Natural killer cell treated with Interleukin-12 subunit alpha and Interleukin-12 subunit beta and Interleukin-15 and Interleukin-18, amount 100 ng/mL, for 72 hours (primary cell): ENCODE data around the gene EVX2. TPM values are rescaled to one million over a fixed set of nuclear protein-coding genes. Genes with fewer than 3 reads are reported as not detected.

Experiments
- ATAC-seq, 2 donors: fragments of 150-1000 bp; cut with Tn5 transposase in 1 of 2; sonication (Bioruptor Pico), chemical (Tn5 transposase) in 1 of 2; 2 replicates each; pipeline ENCODE4 v1.10.0; 2021
- DNase-seq: peaks from one replicate; pipeline ENCODE4 v3.0.0; 2022; ENCODE audit warnings: low spot score
- H3K27ac Mint-ChIP-seq, 2 donors: 1 replicate in 1 of 2; 2 replicates in 1 of 2; pipeline ENCODE4 v1.8.0; 2022; ENCODE audit warnings: mixed read lengths in 2 of 2, mild to moderate bottlenecking in 1 of 2, moderate library complexity in 1 of 2
- H3K27me3 Mint-ChIP-seq, 2 donors: 1 replicate in 1 of 2; 2 replicates in 1 of 2; pipeline ENCODE4 v1.8.0; 2022; ENCODE audit warnings: mixed read lengths in 2 of 2
- H3K36me3 Mint-ChIP-seq: one replicate; pipeline ENCODE4 v1.8.0; 2022; ENCODE audit warnings: mixed read lengths
- H3K4me1 Mint-ChIP-seq, 2 donors: 1 replicate in 1 of 2; 2 replicates in 1 of 2; pipeline ENCODE4 v1.8.0; 2022; ENCODE audit warnings: low read depth in 2 of 2, mixed read lengths in 2 of 2, mild to moderate bottlenecking in 1 of 2
- H3K4me3 Mint-ChIP-seq: one replicate; pipeline ENCODE4 v1.8.0; 2022; ENCODE audit warnings: mixed read lengths
- H3K9me3 Mint-ChIP-seq: 2 replicates; pipeline ENCODE4 v1.8.0; 2022; ENCODE audit warnings: mixed read lengths
- total RNA-seq, 2 donors: library from RNA; stranded (reverse); gene quantifications; one replicate each; pipeline ENCODE4 v1.2.3, GENCODE V29; 2022

The EVX2 gene
- total RNA-seq, 2 donors from 2014 or later = not detected

GRCh38 chr2:176106581-176107539, 23.1 kb upstream of the EVX2 start, which contains the start of gene HOXD11:
Gene HOXD11 (plus strand): TSS chr2:176107280. CDS start chr2:176107356, 76 bp downstream.
- no peak for DNase-seq
- H3K4me1 Mint-ChIP-seq = peaks cover 8 to 18% of the 10 kb centered on the region in 2 donors
- no peak within 1 kb of the TSS for H3K27ac Mint-ChIP-seq
- peaks cover 66 to 76% of the 10 kb centered on the region in 2 donors for H3K27me3 Mint-ChIP-seq
- H3K4me3 Mint-ChIP-seq = peak within 1 kb of the TSS; percentile 40
- ATAC-seq = peak; percentile 15 to 28
- peaks cover 7% of the 10 kb centered on the region for H3K36me3 Mint-ChIP-seq
- H3K9me3 Mint-ChIP-seq = no peaks in the 10 kb centered on the region

- no peaks in the 10 kb centered on the region for H3K9me3 Mint-ChIP-seq
- peaks cover 7% of the 10 kb centered on the region for H3K36me3 Mint-ChIP-seq
- H3K4me1 Mint-ChIP-seq = peaks cover 8 to 18% of the 10 kb centered on the region in 2 donors
- H3K27me3 Mint-ChIP-seq = peaks cover 68 to 71% of the 10 kb centered on the region in 2 donors
- DNase-seq (peak; percentile 20), ATAC-seq (peak in 1 of 2 donors; percentile 19)
- H3K27ac Mint-ChIP-seq = peak overlapping the region in 1 of 2 donors; percentile 7
- H3K4me3 Mint-ChIP-seq = peak overlapping the region; percentile 40
Measured at GRCh38 chr2:176105730-176106580, 22.2 kb upstream of the EVX2 start.

GRCh38 chr2:176105078-176105729, 21.4 kb upstream of the EVX2 start:
- Mint-ChIP-seq H3K27me3 (peaks cover 68% of the 10 kb centered on the region in 2 donors), H3K36me3 (peaks cover 7% of the 10 kb centered on the region), H3K9me3 (no peaks in the 10 kb centered on the region)

GRCh38 chr2:176104316-176105077, 20.7 kb upstream of the EVX2 start:
- no peak for ATAC-seq

More at GRCh38 chr2:176105078-176105729, 21.4 kb upstream of the EVX2 start:
- ATAC-seq = no peak
- H3K4me1 Mint-ChIP-seq = peaks cover 8 to 18% of the 10 kb centered on the region in 2 donors
- H3K27ac Mint-ChIP-seq = peak overlapping the region in 1 of 2 donors; percentile 7
- no peak overlapping the region for H3K4me3 Mint-ChIP-seq
- DNase-seq = no peak

DNA sequence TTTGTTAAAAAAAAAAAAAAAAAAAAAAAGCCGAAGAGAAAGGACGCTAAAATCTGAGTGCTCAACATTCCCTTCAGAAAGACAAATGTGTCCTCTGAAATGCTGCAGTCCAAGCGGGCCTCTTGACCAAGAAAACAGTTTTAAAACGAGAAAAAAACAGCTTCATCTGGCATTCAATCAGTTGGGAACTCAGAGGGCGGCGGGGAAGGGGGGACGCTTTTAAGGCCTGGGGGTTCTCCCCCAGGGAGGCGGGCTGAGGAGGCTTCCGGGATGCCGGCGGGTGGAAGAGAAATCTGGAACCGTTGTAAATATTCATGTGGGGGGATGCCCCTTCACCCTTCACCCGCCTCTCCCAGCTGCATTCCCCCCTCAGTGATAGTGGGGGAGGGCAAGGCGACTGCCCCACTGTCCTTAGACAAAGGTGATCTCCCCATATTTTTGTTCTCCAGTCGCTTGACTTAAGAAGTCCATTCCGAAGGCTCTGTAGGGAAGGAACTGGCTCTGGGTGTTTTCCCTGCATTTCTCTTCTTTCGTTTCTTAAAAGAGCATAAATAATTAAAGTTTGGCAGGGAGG, 20.1 kb upstream of the EVX2 start:
- no peak overlapping the region for H3K4me3 Mint-ChIP-seq
- no peaks in the 10 kb centered on the region for H3K9me3 Mint-ChIP-seq
- DNase-seq (peak; percentile 37), ATAC-seq (no peak)
- H3K27me3 Mint-ChIP-seq = peaks cover 54 to 63% of the 10 kb centered on the region in 2 donors
- H3K4me1 Mint-ChIP-seq = peaks cover 8 to 14% of the 10 kb centered on the region in 2 donors
- H3K36me3 Mint-ChIP-seq = peaks cover 7% of the 10 kb centered on the region
- no peak overlapping the region for H3K27ac Mint-ChIP-seq

More at GRCh38 chr2:176104316-176105077, 20.7 kb upstream of the EVX2 start:
- Mint-ChIP-seq H3K36me3 (peaks cover 7% of the 10 kb centered on the region), H3K27me3 (peaks cover 61 to 65% of the 10 kb centered on the region in 2 donors), H3K27ac (no peak overlapping the region), H3K4me1 (peaks cover 8 to 18% of the 10 kb centered on the region in 2 donors), H3K9me3 (no peaks in the 10 kb centered on the region), H3K4me3 (no peak overlapping the region)
- peak; percentile 29 for DNase-seq

DNA sequence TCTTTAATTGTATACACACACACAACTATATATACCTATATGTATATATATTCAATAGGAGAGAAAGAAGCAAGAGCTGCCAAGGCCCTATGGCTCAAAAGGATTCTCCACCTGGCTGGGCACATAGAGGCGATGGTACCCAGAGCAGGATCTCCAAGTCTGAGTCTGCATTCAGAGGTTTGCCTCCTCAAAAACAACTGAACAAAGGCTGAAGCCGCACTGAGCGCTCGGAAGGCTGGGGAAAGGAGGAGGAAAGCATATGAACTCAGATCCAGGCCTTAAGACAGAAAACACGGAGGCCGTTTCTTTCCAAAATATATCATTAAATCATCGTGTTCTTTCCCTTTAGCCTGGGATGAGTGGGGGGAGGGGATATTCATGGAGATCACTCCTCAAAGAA, 19.4 kb upstream of the EVX2 start:
- Mint-ChIP-seq H3K27ac (no peak overlapping the region), H3K4me3 (no peak overlapping the region), H3K27me3 (peaks cover 50 to 61% of the 10 kb centered on the region in 2 donors), H3K4me1 (peaks cover 8 to 12% of the 10 kb centered on the region in 2 donors), H3K36me3 (peaks cover 7% of the 10 kb centered on the region), H3K9me3 (no peaks in the 10 kb centered on the region)
- ATAC-seq = no peak
- DNase-seq = no peak

GRCh38 chr2:176102309-176102866, 18.6 kb upstream of the EVX2 start:
- Mint-ChIP-seq H3K27ac (no peak overlapping the region), H3K4me3 (no peak overlapping the region), H3K36me3 (peaks cover 7% of the 10 kb centered on the region), H3K27me3 (peaks cover 57 to 66% of the 10 kb centered on the region in 2 donors), H3K4me1 (peaks cover 13 to 16% of the 10 kb centered on the region in 2 donors), H3K9me3 (no peaks in the 10 kb centered on the region)
- ATAC-seq = no peak
- DNase-seq = peak; percentile 18

- DNase-seq (no peak), ATAC-seq (no peak)
- Mint-ChIP-seq H3K27me3 (peaks cover 62 to 66% of the 10 kb centered on the region in 2 donors), H3K27ac (no peak overlapping the region), H3K36me3 (peaks cover 7% of the 10 kb centered on the region), H3K4me1 (peaks cover 18 to 21% of the 10 kb centered on the region in 2 donors), H3K4me3 (no peak overlapping the region), H3K9me3 (no peaks in the 10 kb centered on the region)
Measured at GRCh38 chr2:176101842-176102241, 18.1 kb upstream of the EVX2 start.

- Mint-ChIP-seq H3K9me3 (no peaks in the 10 kb centered on the region), H3K4me1 (peaks cover 21 to 23% of the 10 kb centered on the region in 2 donors), H3K36me3 (peaks cover 5% of the 10 kb centered on the region), H3K27me3 (peaks cover 64 to 69% of the 10 kb centered on the region in 2 donors), H3K4me3 (no peak overlapping the region), H3K27ac (no peak overlapping the region)
- no peak for ATAC-seq
- no peak for DNase-seq
Measured at GRCh38 chr2:176101216-176101830, 17.6 kb upstream of the EVX2 start.

DNA sequence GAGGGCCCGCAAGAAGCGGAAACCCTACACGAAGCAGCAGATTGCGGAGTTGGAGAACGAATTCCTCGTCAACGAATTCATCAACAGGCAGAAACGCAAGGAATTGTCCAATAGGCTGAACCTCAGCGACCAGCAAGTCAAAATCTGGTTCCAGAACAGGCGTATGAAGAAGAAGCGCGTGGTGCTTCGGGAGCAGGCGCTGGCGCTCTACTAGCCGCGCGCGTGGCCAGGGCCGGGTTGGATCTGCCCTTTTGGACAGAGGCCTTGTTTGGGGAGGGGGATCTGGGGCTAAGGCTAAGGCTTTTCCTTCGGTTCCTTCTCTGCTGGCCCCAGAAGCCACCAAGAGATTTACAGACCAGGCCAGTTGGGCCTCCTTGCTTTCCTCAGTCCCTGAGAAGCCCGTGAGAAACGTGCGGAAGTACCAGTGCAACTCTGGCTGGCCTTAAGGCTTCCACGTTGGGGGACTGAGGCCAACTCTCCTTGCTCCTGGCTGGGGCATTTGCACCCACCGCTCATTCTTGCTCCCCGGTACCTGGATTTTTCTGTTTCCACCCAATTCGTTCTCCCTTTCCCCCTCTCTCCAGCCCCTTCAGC, 16.9 kb upstream of the EVX2 start:
- DNase-seq (peak; percentile 12), ATAC-seq (no peak)
- Mint-ChIP-seq H3K9me3 (no peaks in the 10 kb centered on the region), H3K4me3 (no peak overlapping the region), H3K36me3 (no peaks in the 10 kb centered on the region), H3K4me1 (peaks cover 15 to 18% of the 10 kb centered on the region in 2 donors), H3K27me3 (peaks cover 61 to 63% of the 10 kb centered on the region in 2 donors), H3K27ac (no peak overlapping the region)

GRCh38 chr2:176099728-176100546, 16.2 kb upstream of the EVX2 start, which contains the start of gene HOXD12:
Gene HOXD12 (plus strand): TSS chr2:176099795. CDS start chr2:176099802, 7 bp downstream.
- Mint-ChIP-seq H3K4me3 (no peak within 1 kb of the TSS), H3K27me3 (peaks cover 61 to 62% of the 10 kb centered on the region in 2 donors), H3K9me3 (no peaks in the 10 kb centered on the region), H3K36me3 (no peaks in the 10 kb centered on the region), H3K27ac (no peak within 1 kb of the TSS), H3K4me1 (peaks cover 15% of the 10 kb centered on the region in 2 donors)
- DNase-seq (no peak), ATAC-seq (peak; percentile 14 to 15)
